ENCODE data around the gene SLC39A1.
"Not testable (repeated sequence)": the region's sequence is repeated elsewhere in the genome, so short reads cannot be mapped to it uniquely, and the experiment has no call there.

- TF ChIP-seq RXRA (IDR thresholded peaks at IDR 0.05; ENCODE audit: insufficient read depth, low read depth, low read length); CTCF (IDR thresholded peaks at IDR 0.05; ENCODE audit: control extremely low read depth in 1 of 3, insufficient read depth in 1 of 3, low read depth in 1 of 3, low read length in 3 of 3); ATF3 (IDR thresholded peaks at IDR 0.05; ENCODE audit: insufficient read depth, low read depth, low read length); SP1 (IDR thresholded peaks at IDR 0.05; ENCODE audit: low read depth, low read length); RAD21 (IDR thresholded peaks at IDR 0.05 in 1 of 2, conservative IDR thresholded peaks at IDR 0.05 in 1 of 2; ENCODE audit: low read depth in 2 of 2, low read length in 2 of 2); EGR1 (IDR thresholded peaks at IDR 0.05; ENCODE audit: borderline replicate concordance, low read depth, low read length); JUND (IDR thresholded peaks at IDR 0.05; ENCODE audit: low read length); EP300 (IDR thresholded peaks at IDR 0.05; ENCODE audit: borderline replicate concordance in 1 of 2, low read depth in 2 of 2, low read length in 2 of 2); SIRT6 (IDR thresholded peaks at IDR 0.05; ENCODE audit: low read length); PHF8 (conservative IDR thresholded peaks at IDR 0.05; ENCODE audit: low read depth, low read length); EZH2 (IDR thresholded peaks at IDR 0.05; ENCODE audit: low read depth, low read length, severe bottlenecking); POLR2A (IDR thresholded peaks at IDR 0.05; ENCODE audit: control extremely low read depth in 1 of 2, low read depth in 2 of 2, low read length in 2 of 2): not testable (repeated sequence)
- TF ChIP-seq, protein P1, sequence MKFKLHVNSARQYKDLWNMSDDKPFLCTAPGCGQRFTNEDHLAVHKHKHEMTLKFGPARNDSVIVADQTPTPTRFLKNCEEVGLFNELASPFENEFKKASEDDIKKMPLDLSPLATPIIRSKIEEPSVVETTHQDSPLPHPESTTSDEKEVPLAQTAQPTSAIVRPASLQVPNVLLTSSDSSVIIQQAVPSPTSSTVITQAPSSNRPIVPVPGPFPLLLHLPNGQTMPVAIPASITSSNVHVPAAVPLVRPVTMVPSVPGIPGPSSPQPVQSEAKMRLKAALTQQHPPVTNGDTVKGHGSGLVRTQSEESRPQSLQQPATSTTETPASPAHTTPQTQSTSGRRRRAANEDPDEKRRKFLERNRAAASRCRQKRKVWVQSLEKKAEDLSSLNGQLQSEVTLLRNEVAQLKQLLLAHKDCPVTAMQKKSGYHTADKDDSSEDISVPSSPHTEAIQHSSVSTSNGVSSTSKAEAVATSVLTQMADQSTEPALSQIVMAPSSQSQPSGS (IDR thresholded peaks at IDR 0.05; ENCODE audit: low read length), result not testable (repeated sequence)
Measured at GRCh38 chr1:153981735-153982134, 18.4 kb upstream of the SLC39A1 start.
